Measurements from ENCODE around the gene NSUN6. TPM values are rescaled to one million over a fixed set of nuclear protein-coding genes. Genes with fewer than 3 reads are reported as not detected.

NSUN6 gene
- total RNA-seq, 4 donors from 2014 or later = 5.0 to 10.4 (median 5.7) TPM

DNA sequence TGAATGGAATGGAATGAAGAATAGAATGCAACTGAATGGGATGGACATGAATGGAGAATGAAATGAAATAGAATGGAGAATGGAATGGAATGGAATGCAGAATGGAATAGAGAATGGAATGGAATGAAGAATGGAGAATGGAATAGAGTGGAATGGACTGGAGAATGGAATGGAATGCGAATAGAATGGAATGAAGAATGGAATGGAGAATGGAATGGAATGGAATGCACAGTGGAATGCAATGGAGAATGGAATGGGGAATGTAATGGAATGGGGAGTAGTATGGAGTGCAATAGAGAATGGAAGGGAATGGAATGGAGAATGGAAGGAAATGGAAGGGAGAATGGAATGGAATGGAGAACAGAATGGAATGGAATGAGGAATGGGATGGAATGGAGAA is 93.4 kb downstream of the NSUN6 start:
- 93% methylated on average over 1 of the region's 1 CpG for WGBS
- TF ChIP-seq POLR2A (IDR thresholded peaks at IDR 0.05; ENCODE audit: low read depth) (no peak), POLR2AphosphoS5 (IDR thresholded peaks at IDR 0.05) (no peak), EP300 (IDR thresholded peaks at IDR 0.05) (no peak)
- TF ChIP-seq, protein P1, sequence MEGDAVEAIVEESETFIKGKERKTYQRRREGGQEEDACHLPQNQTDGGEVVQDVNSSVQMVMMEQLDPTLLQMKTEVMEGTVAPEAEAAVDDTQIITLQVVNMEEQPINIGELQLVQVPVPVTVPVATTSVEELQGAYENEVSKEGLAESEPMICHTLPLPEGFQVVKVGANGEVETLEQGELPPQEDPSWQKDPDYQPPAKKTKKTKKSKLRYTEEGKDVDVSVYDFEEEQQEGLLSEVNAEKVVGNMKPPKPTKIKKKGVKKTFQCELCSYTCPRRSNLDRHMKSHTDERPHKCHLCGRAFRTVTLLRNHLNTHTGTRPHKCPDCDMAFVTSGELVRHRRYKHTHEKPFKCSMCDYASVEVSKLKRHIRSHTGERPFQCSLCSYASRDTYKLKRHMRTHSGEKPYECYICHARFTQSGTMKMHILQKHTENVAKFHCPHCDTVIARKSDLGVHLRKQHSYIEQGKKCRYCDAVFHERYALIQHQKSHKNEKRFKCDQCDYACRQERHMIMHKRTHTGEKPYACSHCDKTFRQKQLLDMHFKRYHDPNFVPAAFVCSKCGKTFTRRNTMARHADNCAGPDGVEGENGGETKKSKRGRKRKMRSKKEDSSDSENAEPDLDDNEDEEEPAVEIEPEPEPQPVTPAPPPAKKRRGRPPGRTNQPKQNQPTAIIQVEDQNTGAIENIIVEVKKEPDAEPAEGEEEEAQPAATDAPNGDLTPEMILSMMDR (IDR thresholded peaks at IDR 0.05) = no peak
- H3K4me3 ChIP-seq = no peak overlapping the region
- no peaks in the 10 kb centered on the region for H3K4me1 ChIP-seq
- no peaks in the 10 kb centered on the region for H3K27me3 ChIP-seq
- no peak overlapping the region for H3K27ac ChIP-seq (replicated peaks in 1 of 4)
- no peak for DNase-seq (ENCODE audit: extremely low spot score)
- H3K9me3 ChIP-seq = no peaks in the 10 kb centered on the region
- peaks cover 7 to 41% (median 16%) of the 10 kb centered on the region in 4 donors for H3K36me3 ChIP-seq
- intact Hi-C loops (cut with DNase I) = no loop called here

GRCh38 chr10:18556522-18557147 is 94.8 kb downstream of the NSUN6 start:
- DNase-seq (ENCODE audit: extremely low spot score) = no peak
- Histone ChIP-seq H3K4me1 (no peaks in the 10 kb centered on the region), H3K4me3 (no peak overlapping the region), H3K9me3 (no peaks in the 10 kb centered on the region), H3K36me3 (peaks cover 7 to 37% (median 16%) of the 10 kb centered on the region in 4 donors), H3K27me3 (no peaks in the 10 kb centered on the region), H3K27ac (replicated peaks in 1 of 4) (no peak overlapping the region)
- TF ChIP-seq EP300 (IDR thresholded peaks at IDR 0.05) (no peak), POLR2A (IDR thresholded peaks at IDR 0.05; ENCODE audit: low read depth) (no peak), POLR2AphosphoS5 (IDR thresholded peaks at IDR 0.05) (no peak)
- TF ChIP-seq, protein P1 (IDR thresholded peaks at IDR 0.05) = no peak
- intact Hi-C loops (cut with DNase I) = no loop called here
- WGBS = 98% methylated on average over 3 of the region's 3 CpGs

GRCh38 chr10:18554479-18554878 is 96.9 kb downstream of the NSUN6 start:
- H3K4me1 ChIP-seq = no peaks in the 10 kb centered on the region
- H3K9me3 ChIP-seq = no peaks in the 10 kb centered on the region
- 96% methylated on average over 3 of the region's 3 CpGs for WGBS
- TF ChIP-seq EP300 (IDR thresholded peaks at IDR 0.05) = no peak
- TF ChIP-seq, protein P1 (IDR thresholded peaks at IDR 0.05) = no peak
- no peak for TF ChIP-seq POLR2A (IDR thresholded peaks at IDR 0.05; ENCODE audit: low read depth)
- no peak for TF ChIP-seq POLR2AphosphoS5 (IDR thresholded peaks at IDR 0.05)
- no peaks in the 10 kb centered on the region for H3K27me3 ChIP-seq
- H3K27ac ChIP-seq (replicated peaks in 1 of 4) = no peak overlapping the region
- intact Hi-C loops (cut with DNase I) = no loop called here
- H3K36me3 ChIP-seq = peaks cover 3 to 25% (median 13%) of the 10 kb centered on the region in 4 donors
- H3K4me3 ChIP-seq = no peak overlapping the region
- DNase-seq (ENCODE audit: extremely low spot score) = no peak

DNA sequence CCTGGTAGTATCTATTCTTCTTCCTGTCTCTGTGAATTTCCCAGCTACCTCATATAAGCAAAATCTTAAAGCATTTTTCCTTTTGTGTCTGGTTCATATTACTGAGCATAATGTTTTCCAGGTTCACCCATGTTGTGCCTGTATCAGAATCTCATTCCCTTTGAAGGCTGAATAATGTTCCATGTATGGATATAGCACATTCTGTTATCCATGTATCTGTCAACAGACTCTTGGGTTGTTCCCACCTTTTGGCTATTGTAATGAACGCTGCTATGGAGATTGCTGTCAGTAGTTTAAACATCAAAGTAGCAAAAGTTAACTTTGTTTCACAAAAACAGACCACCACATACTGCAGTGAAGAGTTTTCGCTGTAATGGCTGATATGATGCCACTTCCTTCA is 99.9 kb downstream of the NSUN6 start:
- TF ChIP-seq POLR2A (IDR thresholded peaks at IDR 0.05; ENCODE audit: low read depth) (no peak), EP300 (IDR thresholded peaks at IDR 0.05) (no peak)
- no peak for DNase-seq (ENCODE audit: extremely low spot score)
- intact Hi-C loops (cut with DNase I) = no loop called here
- H3K27me3 ChIP-seq = no peaks in the 10 kb centered on the region
- no peak overlapping the region for H3K4me3 ChIP-seq
- H3K4me1 ChIP-seq = no peaks in the 10 kb centered on the region
- peaks cover 0 to 14% (median 3%) of the 10 kb centered on the region in 4 donors for H3K36me3 ChIP-seq
- 97% methylated on average over 2 of the region's 2 CpGs for WGBS
- H3K9me3 ChIP-seq = no peaks in the 10 kb centered on the region
- no peak overlapping the region for H3K27ac ChIP-seq (replicated peaks in 1 of 4)

- Histone ChIP-seq H3K4me3 (no peak overlapping the region), H3K27ac (replicated peaks in 1 of 4) (no peak overlapping the region), H3K27me3 (no peaks in the 10 kb centered on the region), H3K4me1 (peaks cover 0 to 10% (median 2%) of the 10 kb centered on the region in 4 donors), H3K9me3 (no peaks in the 10 kb centered on the region), H3K36me3 (peaks cover 0 to 4% (median 0%) of the 10 kb centered on the region in 4 donors)
- no peak for TF ChIP-seq POLR2AphosphoS5 (IDR thresholded peaks at IDR 0.05)
- TF ChIP-seq, protein P1 (IDR thresholded peaks at IDR 0.05) = no peak
- no peak for TF ChIP-seq EP300 (IDR thresholded peaks at IDR 0.05)
- TF ChIP-seq POLR2A (IDR thresholded peaks at IDR 0.05; ENCODE audit: low read depth) = no peak
- intact Hi-C loops (cut with DNase I) = no loop called here
- WGBS = 98% methylated on average over 2 of the region's 2 CpGs
- no peak for DNase-seq (ENCODE audit: extremely low spot score)
Observed at GRCh38 chr10:18549105-18549504, 102.3 kb downstream of the NSUN6 start.
